Activated naive CD4-positive, alpha-beta T cell (primary cell): ENCODE results near the gene NOXA1.

Experiments
- DNase-seq, 4 experiments: peaks; one replicate each; lab custom pipeline; 2025; lab: John Stamatoyannopoulos, UW

Gene NOXA1

DNA sequence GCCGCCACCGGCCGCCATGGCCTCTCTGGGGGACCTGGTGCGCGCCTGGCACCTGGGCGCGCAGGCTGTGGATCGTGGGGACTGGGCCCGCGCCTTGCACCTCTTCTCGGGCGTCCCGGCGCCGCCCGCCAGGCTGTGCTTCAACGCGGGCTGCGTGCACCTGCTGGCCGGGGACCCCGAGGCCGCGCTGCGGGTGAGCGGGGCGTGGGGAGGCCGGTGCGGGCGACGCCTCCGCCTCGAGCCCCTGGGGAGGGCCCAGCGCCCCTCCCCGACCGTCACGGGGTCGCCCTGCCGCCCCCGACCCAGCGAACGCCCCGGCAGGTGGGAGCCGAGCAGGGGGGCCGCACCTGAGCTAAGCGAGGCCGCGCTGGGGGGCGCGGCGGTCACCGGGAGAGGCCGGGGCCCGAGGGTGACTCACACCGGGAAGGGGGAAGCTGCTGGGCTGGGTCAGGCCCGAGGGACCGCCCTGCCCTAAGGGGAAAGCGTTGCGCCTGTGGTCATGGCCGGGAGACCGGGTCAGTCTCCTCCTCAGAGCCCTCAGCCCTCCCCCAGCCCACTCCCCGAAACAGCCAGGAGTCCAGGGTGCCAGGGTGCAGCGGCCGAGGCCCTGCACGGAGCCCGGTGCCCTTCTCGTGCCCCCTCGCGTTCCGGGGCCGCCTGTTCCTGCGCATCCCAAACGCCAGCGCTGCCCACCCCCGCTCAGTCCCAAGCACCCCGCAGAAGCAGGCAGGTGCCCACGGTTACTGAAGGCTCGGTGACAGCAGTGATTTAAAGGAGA is 510 bp downstream of the NOXA1 start:
- DNase-seq, result no peak

DNA sequence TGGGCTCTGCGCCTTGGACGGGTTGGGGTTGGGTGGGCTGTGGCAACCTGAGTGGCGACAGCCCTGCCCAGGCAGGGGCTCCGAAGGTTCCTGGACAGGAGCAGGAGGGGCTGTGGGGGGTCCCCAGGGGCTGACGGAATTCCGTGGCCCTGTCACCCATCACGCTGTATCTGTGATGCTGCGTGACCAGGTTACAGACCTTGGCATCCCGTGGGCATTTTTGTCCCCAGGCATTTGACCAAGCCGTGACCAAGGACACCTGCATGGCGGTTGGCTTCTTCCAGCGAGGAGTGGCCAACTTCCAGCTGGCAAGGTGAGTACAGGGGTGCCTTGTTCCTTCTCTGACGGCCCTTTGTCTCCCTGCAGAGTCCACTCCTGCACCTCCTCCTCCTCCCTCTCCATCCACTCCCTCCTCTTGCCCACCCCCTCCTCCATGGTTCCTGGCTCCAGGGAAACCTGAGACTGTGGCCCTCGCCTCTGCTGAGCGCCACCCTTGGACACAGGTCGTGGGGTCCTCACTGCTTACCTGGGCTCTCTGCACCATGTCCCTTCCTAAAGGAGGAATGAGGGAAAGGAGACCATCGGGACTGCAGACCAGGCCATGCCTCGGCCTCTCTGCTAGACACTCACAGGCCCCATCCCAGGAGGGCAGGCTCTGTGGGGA is 3.0 kb downstream of the NOXA1 start:
- no peak for DNase-seq

DNA sequence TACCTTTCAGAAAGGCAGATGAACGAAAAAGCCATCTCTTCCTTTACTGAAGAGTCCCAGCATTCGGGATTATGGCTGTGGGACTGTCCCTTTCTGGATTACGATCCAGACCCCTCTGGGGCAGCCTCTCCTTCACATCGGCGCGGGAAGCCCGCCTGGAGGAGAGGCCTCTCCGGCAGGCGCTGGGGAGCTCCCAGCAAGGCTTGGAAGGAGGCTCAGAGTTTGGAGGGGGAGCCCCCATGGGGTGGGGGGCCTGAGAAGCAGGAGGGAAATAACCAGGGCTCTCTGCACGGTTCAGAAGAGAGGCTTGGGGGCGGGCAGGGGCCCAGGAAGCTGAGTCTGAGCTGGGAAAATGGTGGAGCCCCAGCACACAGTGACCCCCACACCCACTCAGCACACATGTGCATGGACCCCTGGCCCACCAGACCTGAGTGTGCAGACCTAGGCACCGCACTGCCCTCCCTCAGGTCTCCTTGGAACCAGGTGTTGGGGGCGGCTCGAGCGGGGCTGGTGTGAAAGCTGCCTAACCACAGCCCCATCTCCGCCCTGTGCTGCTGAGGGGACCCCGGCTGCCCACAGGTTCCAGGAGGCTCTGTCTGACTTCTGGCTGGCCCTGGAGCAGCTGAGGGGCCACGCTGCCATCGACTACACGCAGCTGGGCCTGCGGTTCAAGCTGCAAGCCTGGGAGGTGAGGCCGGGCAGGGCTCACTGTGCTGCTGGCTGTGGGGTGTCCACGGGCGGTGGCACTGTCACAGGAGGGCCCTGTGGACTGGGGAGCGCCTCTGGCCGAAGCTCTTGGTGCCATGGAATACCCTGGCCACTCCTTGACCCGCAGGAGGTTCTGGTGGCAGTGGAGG is 4.5 kb downstream of the NOXA1 start:
- DNase-seq, result no peak

- DNase-seq, result no peak
These were observed 5.1 kb downstream of the NOXA1 start for GRCh38 chr9:137428311-137428630.

DNA sequence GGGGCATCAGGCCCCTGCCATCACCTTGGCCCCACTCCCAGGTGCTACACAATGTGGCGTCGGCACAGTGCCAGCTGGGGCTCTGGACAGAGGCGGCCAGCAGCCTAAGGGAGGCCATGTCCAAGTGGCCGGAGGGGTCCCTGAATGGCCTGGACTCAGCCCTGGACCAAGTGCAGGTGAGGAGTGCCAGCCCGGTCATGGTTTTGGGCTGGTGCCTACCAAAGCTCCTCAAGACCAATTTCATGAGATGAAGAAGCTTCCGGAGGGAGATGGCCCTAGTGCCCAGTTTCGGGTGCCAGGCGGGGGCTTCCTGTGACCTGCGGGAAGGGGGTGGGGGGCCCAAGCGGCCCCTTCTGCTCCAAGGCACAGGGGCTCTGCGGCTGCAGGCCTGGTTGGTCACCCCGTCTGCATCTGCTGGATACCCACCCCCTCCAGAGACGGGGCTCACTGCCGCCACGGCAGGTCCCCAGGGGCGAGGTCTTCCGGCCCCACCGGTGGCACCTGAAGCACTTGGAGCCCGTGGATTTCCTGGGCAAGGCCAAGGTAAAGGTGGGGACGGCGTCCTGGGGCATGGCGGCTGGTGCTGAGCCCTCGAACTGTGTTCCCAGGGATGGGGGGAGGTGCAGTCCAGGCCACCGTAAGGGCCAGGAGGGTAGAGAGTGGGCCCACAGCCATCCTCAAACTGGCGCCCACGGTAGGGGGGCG is 5.8 kb downstream of the NOXA1 start:
- no peak for DNase-seq

- DNase-seq, result no peak
These were observed 6.3 kb downstream of the NOXA1 start for GRCh38 chr9:137429546-137429890.

DNA sequence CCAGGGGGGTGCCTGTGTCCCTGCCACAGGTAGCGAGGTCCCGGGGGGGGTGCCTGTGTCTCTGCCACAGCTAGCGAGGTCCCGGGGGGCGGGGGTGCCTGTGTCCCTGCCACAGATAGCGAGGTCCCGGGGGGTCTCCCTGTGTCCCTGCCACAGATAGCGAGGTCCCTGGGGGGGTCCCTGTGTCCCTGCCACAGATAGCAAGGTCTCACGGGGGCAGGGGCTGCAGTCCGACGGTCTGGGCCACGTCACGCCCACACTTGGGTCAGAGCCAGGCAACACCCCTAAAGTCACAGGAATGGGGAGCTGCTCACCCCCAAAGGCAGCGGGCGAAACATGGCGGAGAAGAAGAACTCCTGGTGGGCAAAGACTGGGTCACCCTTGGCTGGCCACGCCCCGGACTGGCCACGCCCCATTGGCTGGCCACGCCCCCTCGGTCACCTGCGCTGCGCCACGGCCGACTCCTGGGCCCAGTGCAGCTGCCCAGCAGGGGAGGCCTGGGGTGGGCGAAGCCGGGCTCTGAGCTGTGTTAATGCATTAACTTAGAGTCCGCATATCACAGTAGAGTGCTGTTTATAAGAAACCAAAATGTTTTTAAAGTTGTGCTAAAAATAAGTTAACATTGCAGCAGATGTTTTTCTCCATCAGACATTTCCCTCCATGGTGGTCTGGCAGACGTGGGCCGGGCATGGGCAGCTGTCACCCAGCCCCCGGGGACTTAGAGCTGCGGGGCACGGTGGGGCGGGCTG is 7.0 kb downstream of the NOXA1 start:
- no peak for DNase-seq

GRCh38 chr9:137430723-137431415 is 7.7 kb downstream of the NOXA1 start:
- no peak for DNase-seq

GRCh38 chr9:137431416-137431931 is 8.3 kb downstream of the NOXA1 start:
- DNase-seq, result no peak

GRCh38 chr9:137432687-137433348 is 9.6 kb downstream of the NOXA1 start:
- DNase-seq, result no peak

DNA sequence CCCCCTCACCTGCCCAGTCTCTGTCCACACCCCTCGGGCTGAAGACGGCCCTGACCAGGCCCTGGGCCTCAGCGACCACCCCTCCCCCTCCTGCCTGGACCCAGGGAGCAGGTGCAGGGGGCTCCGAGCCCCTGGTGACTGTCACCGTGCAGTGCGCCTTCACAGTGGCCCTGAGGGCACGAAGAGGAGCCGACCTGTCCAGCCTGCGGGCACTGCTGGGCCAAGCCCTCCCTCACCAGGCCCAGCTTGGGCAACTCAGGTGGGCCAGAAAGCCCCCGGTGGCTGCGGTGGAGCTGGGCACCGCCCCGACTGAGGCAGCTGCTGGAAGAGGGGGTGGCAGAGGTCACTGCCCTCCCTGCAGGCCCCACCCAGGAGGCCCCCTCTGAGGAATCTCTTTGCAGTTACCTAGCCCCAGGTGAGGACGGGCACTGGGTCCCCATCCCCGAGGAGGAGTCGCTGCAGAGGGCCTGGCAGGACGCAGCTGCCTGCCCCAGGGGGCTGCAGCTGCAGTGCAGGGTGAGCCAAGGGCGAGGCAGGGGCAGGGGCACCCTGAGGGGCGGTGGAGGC is 10.2 kb downstream of the NOXA1 start:
- DNase-seq, result no peak

- no peak for DNase-seq
These were observed 10.8 kb downstream of the NOXA1 start for GRCh38 chr9:137433916-137434431.

DNA sequence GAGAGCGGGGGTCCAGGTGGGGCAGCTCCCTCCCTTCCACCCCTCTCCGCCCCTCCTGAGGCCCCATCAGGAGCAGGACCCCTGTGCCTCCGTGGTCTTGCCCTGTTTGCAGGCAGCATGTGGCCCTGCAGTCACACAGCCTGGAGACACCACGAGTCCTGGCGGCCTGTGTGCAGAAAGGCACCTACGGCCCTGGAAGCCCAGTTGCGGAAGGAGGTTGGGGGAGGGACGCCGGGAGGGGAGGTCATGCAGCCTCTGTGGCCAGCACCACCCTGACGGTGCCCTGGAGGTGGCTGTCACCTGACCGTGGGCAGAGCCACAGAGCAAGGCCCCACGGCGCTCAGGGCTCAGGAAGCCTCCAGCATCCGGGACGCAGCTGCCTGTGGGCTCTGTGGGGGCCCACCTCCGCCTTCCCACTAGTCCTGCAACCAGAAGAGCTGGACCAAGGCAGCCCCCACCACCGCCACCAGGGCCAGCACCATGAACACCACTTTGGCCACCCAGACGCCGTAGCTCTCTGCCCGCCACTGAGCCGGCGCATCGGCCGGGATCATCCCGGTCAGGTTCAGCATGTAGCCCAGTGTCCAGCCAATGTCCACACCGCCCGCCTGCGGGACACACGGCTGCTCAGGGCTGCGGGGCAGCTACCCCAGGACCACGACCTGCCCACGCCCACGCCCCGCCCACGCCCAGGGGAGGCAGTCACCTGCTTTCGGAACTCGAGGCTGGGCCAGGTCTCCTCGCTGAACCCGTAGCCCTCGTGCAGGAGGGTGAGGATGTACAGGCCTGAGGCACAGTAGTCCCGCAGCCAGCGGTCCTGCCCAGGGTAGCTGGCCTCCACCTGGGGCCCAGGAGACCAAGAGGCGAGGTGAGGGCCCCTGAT is 11.5 kb downstream of the NOXA1 start:
- no peak for DNase-seq

DNA sequence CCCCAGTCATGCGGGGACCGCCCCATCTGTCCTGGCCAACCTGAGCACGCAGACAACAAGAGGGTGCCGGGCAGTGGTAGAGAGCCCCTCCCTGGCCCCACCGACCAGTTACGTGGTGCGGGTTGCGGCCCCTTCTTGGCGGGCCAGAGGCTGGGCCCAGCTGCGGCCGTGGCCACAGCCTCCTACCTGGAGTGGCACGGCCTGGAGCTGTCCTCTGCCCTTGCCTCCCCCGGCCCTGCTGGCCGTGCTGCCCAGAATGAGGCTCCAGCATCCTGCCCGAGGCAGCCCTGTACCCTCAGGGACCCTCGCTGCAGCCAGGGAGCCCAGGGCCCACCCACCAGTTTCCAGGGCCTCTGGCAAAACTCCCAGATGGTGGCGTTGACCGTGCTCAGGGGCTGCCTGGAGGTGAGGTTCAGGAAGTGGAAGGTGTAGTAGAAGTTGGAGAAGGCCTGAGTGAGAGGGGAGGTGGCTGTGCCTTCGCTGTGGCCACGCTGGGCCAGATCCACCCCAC is 12.2 kb downstream of the NOXA1 start:
- DNase-seq, result no peak

DNA sequence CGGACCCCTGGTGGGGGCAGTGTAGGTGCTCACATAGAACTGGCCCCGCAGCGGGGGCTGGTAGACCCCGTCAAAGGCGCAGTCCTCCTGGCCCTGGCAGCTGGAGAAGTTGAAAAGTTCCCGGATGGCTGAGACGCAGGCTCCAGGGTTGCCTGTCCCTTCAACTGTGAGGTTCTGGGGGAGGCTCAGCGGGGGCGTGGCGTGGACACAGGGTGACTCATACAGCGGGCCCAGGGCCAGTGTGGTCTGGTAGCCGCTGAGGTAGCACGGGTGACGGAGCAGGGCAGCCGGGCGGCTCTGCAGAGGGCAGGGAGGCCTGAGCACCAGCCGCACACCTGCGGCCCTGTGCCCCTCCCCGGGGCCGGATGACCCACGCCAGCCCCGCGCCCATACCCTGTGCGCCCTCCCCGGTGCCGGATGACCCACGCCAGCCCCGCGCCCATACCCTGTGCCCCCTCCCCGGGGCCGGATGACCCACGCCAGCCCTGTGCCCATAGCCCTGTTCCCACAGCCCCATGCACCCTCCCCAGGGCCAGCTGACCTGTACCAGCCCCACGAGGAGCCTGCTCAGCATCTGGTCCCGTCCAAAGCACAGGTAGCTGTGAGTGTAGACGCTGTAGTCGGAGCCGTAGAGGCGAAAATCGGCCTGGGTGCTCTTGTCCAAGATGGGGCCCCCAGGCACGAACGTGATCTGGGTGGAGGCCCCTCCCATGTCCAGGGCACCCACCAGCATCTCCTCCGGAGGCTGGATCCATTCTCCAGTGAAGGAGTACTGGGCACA is 13.0 kb downstream of the NOXA1 start:
- DNase-seq, result no peak

GRCh38 chr9:137436761-137437600 is 13.8 kb downstream of the NOXA1 start:
- no peak for DNase-seq
